ENCODE results near the gene DPYD.

Gene DPYD

DNA sequence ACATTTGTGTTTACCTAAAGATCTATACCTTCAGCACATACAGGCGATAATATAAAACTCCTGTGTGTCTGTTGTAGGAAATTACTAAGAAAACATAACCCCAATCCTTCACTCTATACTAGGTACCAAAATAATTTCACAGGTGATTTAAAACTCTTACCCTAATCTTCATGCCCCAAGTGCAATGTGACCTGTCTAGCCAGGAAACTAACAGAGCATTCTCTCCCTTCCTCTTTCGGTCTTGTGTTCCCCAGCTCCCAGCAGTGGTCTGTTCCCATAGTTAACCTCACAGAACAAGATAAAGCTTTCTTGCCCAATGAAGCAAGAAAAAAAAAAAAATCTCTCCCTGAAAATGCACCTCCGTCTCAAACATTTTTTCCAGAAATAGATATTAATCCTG is 493.5 kb downstream of the DPYD start:
- DNase-seq (ENCODE audit: low spot score) = no peak

DNA sequence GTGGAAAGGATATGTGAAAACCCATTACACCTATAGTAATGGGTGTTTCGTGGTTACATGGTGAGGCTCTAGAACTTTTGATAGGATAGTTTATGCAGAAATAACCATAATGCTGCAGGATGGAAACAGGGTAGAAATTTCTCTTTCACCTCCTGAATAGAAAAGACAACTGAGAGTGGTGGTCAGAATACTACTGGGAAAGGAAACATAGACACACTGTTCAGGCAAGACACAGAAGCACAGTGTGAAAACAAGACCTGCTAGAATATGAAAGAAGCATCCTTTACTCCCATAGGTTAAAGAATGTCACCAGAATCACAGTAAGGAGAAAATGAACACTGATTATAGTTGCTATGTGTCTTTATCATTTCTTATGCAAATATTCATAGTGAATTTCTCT is 496.6 kb downstream of the DPYD start:
- no peak for DNase-seq (ENCODE audit: low spot score)

DNA sequence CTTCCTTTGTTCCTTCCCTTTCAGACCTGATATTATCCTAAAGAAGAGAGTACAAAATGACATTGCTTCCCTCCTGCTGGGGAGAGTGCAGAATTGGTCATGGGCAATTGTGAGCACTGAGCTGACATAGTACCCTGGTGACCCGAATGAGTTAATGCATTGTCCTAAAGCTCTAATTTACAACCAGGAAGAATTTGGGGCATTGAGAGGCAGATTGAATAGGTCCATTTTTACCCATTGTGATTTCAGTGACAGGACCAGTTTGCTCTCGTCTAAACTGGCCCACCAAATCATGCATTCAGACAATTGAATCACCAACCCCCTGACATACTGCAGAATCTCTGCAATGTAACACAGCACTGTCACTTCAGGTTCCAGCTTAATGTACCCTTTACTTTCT is 497.4 kb downstream of the DPYD start:
- DNase-seq (ENCODE audit: low spot score) = no peak

DNA sequence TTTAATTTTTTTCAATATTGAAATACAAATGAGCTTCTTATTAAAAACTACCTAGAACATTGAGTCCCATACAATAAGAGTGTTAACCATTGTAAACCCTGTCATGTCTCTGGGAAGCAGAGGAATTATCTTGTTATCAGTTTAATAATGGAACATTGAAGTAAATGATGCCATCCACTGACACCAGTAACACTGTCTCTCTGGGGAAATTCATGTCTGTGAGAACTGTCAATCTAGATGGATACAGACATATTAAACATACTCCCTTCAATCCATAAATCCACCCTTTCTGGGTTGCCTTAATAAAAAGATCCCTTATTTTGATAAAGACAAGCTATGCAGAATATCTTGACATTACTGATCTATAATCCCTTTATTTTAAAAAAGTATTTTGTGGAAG is 503.2 kb downstream of the DPYD start:
- no peak for DNase-seq (ENCODE audit: low spot score)

DNA sequence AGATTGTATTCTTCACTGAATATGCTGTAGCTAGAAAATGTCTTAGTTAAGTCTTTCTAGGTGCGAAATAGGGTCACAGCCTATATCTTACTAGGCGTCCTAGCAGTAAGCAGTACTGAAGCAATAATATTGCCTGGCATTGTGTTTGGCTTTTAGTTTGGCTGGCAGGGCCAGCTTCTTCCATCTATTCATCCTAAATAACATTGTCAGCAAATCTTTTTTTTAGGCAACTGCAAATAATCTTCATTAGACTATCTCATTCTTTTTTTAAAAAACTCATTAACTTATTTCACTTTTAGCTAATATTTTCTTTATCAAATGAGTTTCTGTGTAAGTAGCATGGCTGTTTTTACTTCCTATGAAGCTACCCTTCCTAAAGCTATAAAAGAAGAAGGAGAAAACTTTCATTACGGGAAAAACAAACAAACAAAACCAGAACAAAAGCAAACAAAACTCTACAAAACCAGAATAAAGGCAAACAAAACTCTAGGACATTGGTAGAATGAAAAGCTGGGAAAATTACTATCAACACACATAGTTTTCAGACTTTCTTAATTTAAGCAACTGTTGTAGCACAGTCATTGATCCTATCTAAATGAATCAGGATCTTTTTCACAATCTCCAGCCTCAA is 506.0 kb downstream of the DPYD start:
- no peak for DNase-seq (ENCODE audit: low spot score)

DNA sequence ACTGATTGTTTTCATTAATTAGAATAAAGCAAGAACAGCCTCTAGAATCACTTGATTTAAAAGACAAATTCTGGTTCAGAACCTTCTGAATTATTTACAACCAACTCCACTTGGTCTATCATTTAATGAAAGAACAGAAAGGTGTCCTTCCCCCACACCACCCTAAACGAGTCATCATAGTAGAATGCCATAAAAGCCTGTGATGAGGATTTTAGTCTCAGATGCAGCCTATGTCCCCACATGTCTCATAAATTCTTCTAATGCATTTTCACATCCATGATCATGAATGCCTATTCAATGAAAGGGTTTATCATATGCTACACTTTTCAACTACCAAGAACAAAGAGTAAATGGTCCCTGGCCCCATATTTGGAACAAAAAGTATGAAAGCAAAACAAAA is 508.1 kb downstream of the DPYD start:
- DNase-seq (ENCODE audit: low spot score) = no peak

DNA sequence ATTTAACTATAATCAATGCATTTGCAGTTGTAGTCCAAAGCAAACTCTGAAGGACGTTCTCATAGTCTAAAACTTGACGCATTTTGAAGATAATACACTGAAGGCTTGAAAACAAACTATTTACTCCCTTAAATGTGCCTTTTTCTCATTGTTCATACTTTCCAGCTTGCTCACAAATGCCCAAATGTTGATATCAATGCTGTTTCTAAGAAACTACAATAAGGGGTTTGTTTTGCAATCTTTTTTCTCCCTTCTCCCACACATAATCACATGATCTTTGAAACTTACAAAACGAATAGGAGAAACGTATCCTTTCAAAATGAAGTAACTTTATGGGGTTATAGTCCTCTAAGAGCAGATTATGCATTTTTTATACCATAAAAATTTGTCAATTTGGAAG is 508.7 kb downstream of the DPYD start:
- no peak for DNase-seq (ENCODE audit: low spot score)

DNA sequence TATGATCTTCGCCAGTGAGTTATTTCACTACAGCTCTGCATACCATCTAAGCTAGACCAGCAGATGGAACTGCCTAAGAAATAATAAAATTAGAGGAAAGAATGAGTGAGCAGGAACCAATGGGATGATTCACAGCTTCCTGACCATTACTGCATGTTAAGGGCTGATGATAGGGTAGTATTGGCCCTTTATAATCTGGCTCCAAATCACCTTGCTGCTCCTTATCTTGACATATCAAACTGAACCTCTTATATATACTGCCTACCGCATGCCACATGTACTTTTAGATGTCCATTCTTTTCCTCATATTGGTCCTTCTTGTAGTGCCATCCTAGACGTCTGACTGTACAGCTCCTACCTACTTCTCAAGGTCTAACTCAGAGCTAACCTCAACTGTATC is 524.4 kb downstream of the DPYD start:
- no peak for DNase-seq (ENCODE audit: low spot score)

DNA sequence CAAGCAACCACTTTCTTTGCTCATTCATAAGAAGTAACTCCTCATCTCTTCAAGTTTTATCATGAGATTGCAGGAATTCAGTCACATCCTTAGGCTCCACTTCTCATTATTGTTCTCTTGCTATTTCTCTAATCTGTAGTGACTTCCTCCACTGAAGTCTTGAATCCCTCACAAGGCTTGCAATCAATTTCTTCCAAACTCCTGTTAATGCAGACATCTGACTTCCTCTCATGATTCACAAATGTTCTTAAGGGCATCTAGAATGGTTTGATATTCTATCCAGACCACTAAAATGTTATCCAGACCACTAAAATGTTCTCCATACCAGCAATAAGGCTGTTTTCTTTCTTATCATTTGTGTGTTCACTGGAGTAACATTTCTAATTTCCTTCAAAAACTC is 528.1 kb downstream of the DPYD start:
- DNase-seq (ENCODE audit: low spot score) = no peak

DNA sequence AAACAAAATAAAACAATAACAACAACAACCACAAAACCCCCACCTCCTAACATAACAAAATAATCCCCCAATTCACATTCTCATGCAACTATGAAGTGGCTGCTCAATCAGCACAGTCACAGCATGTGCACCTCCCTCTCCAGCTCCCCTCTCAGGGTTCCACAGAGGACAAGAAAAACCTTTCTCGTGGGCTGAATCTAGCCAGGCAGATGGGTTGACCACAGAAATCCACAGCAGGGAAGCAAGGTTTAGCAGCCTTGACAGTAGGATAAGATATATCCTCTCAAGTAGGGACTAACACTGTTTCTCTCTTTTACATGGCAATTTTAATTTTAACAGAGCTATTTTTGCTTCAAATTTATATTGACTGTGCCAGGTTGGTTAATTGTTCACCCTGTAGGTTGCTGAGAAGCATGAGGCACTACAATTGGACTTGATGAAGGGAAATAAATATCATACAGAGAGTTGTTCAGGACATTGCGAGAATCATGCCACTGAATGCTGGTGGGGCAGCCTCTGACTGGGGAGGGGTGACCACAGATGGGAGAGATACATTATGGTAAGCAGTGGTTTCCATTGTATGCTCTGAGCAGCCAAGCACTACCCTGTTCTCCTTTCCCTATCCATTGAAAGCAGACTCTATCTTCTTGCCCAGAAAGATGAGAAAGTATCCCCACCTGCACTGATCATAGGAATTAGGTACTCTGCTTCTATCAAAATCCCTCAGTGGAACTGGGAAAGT is 535.1 kb downstream of the DPYD start:
- DNase-seq (ENCODE audit: low spot score) = no peak

DNA sequence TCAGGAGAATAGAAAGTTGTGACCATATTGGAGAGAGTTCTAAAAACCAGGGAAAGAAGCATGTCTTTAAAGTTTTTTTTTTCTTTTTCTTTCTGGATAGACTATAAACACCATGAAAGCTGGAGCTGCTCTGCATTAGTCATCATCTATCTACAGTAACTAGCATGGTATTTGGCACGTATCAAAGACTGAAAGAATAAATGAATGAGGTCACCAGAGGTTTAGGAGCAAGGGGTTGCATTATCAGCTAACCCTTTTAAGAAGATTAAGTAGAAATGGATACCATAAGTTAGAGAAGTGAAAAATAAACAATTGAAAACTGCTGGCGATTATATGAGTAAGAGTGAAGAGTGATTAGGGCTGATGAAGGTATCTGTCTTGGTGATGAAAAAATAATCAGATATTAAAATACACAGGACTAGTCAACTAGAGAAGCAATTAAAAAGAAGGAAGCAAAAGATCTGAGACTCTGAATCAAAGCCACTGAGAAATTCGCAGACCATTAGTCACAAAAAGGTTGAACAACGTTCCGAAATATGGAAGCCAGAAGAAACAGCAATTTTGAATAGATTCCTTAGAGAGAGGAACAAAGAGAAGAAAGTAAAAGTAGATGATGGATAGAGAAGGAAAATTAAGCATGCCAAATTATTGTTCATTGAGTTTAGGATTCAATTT is 536.4 kb downstream of the DPYD start:
- DNase-seq (ENCODE audit: low spot score) = peak; percentile 17

DNA sequence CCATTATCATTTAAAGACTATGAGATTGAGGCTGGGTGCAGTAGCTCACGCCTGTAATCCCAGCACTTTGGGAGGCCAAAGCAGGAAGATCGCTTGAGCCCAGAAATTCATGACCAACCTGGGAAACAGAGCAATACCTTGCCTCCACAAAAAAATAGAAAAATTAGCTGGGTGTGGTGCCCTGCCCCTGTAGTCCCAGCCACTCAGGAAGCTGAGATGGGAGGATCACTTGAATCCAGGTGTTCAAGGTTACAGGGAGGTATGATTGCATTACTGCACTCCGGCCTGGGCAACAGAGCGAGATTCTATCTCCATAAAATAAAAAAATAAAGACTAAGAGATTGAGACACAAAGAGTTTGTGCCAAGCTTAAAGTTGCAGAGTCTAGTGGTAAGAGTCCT is 537.0 kb downstream of the DPYD start:
- DNase-seq (ENCODE audit: low spot score) = no peak

DNA sequence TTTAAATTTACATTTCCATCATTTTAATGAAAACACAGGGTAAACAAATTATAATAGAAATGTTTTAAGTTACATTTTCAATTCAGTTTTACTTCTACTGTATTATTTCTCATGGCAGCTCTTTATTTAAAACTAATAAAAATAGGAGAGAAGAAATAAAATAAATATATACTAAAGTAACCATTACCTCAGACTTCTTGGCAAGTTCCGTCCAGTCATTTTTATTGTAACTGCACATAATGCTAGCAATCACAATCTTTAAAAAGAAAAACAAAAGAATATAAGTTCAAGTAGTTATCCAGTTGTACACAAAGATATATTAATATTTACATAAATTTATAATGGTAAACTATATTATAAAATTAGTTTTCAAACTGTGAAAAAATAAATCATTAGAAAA is 538.6 kb downstream of the DPYD start:
- DNase-seq (ENCODE audit: low spot score) = no peak

DNA sequence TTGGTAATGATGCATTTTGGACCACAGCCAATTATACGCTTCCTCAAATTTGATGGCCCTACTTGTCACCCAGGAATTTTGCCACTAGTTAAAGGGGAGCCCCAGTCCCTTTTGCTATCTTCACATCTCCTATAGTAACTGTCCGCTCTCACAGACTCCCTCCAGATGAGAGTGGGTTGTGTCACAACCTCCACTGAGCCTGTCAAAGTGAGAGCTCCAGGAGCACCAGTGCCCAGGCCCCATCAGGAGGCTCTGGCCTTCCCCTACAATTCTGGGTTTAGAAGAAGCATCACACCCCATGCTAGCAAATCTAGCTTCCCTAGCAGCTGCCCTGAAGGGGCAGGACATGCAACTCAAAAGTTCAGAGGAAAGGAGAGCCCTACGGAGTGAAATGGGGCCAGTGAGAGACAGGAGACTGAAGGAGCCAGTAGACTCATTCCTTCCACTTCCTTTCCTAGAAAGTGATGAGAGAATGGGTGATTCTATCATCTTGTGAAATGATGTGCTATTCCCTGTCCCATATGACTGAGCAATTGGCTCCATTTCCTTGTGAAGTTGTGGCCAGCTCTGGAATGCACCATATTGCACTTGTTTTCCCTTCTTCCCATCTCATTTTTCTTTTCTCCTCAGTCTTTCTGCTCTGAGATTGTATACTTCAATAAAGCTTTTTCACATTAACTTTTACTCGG is 541.3 kb downstream of the DPYD start:
- peak; percentile 5 for DNase-seq (ENCODE audit: low spot score)

DNA sequence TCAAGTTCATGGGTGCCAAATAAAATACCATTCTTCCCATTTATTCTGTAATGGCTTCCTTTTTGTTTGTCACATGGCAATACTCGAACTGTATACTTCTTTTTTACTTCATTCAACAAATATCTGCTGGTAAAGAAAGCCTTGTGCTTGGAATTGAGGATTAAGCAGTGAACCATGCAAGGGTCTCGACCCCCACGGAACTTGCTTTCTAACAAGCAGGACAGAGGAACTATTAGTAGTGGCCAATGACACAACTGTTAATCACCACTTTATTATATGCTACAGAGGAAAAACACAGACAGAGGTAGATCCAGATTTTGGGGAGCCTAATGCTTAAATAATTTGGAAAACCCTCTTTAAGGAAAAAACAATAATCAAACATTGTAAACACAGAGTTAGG is 542.2 kb downstream of the DPYD start:
- DNase-seq (ENCODE audit: low spot score) = no peak

DNA sequence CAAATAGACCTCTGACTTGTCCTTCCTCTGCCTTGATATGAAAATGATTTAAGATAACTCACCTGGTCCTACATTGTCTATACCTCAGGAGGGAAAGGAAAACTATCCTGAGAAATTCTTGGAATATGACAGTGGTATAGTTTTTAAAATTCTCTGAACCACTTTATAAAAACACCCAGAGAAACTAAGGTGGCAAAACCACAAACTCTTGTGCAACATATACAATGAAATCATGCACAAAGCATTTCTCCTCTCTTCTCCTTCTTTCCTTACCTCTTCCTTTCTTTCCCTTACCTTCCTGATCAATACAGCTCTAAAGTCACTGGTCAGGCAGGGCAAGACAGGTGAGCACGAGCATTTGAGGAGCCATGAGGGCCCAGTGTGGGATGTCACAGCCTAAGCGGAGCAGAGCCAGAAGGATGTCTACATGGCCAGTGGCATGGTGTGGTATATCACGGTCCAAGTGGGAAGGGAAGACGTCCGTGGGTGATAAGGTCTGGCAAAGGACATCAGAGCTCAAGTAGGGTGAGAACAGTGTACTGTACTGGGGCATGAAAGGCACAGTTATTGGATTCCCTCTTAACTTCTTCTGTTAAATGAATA is 543.3 kb downstream of the DPYD start:
- DNase-seq (ENCODE audit: low spot score) = no peak

DNA sequence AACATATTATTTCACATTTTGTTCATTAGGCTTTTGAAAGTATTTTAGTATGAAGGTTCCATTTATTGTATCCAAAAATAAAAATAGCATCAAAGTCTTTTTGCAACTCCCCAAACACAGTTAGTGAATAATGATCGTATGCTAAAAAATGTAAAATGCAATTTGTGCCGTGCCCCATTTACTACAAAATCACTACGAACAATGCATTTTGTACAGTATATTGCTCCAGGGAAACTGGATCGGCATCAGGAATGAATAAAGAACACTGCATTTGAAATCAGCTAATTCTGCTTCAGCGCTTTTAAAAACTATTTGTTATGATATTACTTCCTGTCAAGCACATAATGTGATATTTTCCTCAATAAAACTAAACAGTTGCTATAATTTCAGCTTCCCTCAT is 547.8 kb downstream of the DPYD start:
- no peak for DNase-seq (ENCODE audit: low spot score)

DNA sequence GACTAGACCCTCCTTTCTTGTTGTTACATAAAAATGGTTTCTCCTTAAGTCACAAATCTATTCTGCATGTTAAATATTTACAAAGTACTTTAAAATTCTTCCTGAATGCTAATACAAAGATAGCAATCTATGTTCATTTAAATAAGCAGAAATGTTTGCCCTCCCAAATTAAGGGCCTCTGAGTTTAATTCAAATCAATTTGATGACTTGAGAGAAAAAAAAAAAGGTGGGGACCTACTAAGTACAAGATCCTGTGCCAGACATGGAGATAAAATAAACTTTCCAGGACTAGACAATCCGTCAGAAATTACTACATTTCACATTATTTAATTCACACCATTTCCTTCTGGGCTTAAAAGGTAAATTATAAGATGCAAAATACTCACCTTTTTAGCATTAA is 548.3 kb downstream of the DPYD start:
- no peak for DNase-seq (ENCODE audit: low spot score)

DNA sequence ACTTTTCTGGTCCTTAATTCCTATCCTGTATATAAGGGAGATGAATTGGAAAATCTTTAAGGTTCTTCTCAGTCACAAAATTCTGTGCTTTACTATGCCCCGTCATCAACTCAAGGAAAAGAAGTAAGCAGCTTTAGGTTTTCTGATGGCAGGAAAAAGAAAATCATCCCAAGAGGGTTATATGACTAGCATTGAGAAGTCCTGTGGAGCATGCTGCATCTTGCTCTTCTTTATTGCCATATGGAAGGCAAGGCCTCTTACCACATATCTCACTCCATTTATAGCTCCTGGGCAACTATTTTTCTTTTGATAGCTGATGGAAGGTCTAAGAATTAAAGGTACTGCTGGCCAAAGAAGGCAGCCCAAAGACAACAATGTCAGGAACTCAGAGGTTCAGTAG is 552.5 kb downstream of the DPYD start:
- DNase-seq (ENCODE audit: low spot score) = no peak

DNA sequence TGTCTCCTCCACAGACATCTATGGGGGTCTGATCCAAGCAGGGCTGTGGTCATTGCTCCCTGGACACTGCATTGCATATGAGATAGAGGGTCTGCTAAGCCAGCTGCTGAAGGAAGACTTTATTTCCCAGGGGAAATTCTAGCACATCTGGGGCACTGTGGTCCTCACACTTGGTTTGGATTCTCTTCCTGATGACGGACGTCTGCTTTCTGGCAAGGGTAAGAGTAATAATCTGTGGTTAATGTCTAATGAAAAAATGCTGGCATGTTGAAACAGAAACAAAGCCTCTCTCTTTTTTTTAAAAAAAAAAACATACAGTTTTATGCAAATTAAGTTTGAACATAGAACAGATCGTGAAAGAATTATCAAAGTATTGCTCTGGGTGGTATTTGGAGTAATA is 553.9 kb downstream of the DPYD start:
- DNase-seq (ENCODE audit: low spot score) = no peak

DNA sequence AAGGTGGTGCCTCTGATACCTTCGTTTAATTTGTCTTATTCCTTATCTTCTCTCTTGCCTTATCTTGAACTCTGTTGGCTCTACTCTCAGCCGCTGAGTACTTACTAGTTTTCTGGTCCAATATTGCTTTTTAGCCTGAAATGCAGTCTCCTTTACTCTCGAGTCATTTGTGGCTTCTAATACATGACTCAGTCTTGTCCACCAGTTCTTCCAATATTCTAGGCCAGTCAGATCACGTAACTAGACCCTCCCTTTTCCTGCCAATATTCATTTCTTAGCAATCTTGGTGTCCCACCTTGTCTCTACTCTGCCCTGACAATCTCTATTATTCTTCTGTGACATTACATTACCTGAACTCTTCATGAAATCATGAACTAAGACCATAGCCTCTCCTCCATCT is 555.8 kb downstream of the DPYD start:
- no peak for DNase-seq (ENCODE audit: low spot score)

DNA sequence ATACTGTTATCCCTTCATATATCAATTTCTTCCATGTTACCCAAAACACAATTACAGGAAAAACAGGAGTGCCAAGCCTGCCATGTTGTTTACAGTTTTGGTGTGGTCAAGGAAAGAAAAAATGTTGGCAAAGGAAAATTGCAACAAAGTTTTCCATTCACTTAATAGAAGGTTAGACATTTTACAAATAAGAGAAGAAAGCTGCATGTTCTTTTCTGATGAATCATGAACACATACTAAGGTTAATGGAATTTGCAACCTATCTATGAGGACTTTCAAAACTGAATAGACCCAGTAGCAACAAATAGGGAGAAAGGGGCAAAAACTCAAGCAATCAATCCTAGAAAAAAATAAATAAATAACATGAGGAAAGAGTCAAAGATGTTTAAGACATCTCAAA is 556.7 kb downstream of the DPYD start:
- DNase-seq (ENCODE audit: low spot score) = no peak

DNA sequence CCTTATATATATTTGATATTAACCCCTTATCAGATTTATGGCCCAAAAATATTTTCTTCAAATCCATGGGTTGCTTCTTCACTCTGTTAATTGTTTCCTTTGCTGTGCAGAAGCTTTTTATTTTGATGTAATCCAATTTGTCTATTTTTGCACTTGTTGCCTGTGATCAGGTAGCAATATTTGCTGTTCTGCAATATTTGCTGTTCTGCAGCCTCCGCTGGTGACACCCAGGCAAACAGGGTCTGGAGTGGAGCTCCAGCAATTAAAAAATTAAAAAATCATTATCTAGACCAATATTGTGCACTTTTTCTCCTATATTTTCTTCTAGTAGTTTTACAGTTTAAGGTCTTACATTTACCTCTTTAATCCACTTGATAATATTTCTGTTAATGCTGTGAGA is 564.5 kb downstream of the DPYD start:
- no peak for DNase-seq (ENCODE audit: low spot score)

Measured in hepatic stellate cell (primary cell).